ENCODE data around the gene EVPL.

- TF ChIP-seq ZNF232 (CRISPR knock-in tag; IDR thresholded peaks at IDR 0.05) = no peak
- no peak for TF ChIP-seq NFYB (CRISPR knock-in tag; conservative IDR thresholded peaks at IDR 0.05; ENCODE audit: low read depth)
- TF ChIP-seq GRHL2 (CRISPR knock-in tag; IDR thresholded peaks at IDR 0.05; ENCODE audit: insufficient replicate concordance, severe bottlenecking) = no peak
- TF ChIP-seq JUN (CRISPR knock-in tag; IDR thresholded peaks at IDR 0.05) = no peak
- TF ChIP-seq MAX (CRISPR knock-in tag; IDR thresholded peaks at IDR 0.05) = no peak
- no peak for TF ChIP-seq RORB (CRISPR knock-in tag; IDR thresholded peaks at IDR 0.05)
- TF ChIP-seq, protein P1, sequence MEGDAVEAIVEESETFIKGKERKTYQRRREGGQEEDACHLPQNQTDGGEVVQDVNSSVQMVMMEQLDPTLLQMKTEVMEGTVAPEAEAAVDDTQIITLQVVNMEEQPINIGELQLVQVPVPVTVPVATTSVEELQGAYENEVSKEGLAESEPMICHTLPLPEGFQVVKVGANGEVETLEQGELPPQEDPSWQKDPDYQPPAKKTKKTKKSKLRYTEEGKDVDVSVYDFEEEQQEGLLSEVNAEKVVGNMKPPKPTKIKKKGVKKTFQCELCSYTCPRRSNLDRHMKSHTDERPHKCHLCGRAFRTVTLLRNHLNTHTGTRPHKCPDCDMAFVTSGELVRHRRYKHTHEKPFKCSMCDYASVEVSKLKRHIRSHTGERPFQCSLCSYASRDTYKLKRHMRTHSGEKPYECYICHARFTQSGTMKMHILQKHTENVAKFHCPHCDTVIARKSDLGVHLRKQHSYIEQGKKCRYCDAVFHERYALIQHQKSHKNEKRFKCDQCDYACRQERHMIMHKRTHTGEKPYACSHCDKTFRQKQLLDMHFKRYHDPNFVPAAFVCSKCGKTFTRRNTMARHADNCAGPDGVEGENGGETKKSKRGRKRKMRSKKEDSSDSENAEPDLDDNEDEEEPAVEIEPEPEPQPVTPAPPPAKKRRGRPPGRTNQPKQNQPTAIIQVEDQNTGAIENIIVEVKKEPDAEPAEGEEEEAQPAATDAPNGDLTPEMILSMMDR (IDR thresholded peaks at IDR 0.05) = no peak
- no peak for TF ChIP-seq SMAD3 (CRISPR knock-in tag; IDR thresholded peaks at IDR 0.05; ENCODE audit: borderline replicate concordance)
Observed at GRCh38 chr17:76024353-76024752, 2.8 kb downstream of the EVPL start.

Measured in WTC11 (cell line).